ENCODE data around the gene HSPB2. TPM values are rescaled to one million over a fixed set of nuclear protein-coding genes. Genes with fewer than 3 reads are reported as not detected.

Gene HSPB2
- polyA plus RNA-seq, 12 donors, result 8.3 to 92.5 (median 77.4) TPM; not detected in 1

DNA sequence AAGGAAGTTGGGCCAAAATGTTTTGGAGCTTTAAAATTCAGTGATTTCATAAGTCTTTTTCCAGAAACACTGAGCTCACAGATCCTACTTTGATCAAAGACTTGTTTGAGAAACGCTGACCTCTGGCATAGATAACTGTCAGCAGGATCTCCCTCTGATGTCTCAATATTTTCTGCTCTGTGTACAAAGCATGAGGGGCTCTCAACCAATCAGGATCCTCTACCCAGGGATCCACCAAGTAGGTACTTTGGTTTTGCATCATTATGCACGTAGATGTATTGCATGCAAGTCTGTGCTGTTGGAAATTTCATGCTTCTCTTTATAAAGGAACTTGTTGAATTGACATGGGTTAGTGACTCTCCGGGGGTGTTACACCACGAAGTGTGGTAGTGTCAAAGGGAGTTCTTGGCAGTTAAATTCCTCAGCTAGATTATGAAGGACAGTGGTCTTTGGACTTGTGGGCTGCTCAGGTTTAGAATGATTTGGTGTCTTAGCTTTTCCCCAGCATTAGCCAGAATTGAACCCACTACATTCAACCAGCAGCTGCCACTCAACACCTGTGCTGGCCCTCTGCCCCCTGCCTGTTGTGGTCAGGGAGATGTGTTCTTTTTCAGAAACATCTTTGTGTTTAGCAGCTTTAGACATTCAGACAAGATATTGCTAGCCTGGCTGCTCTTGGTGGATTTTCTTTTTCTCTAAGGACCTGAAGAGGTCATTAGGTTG, 22.9 kb downstream of the HSPB2 start:
- no peak for DNase-seq

DNA sequence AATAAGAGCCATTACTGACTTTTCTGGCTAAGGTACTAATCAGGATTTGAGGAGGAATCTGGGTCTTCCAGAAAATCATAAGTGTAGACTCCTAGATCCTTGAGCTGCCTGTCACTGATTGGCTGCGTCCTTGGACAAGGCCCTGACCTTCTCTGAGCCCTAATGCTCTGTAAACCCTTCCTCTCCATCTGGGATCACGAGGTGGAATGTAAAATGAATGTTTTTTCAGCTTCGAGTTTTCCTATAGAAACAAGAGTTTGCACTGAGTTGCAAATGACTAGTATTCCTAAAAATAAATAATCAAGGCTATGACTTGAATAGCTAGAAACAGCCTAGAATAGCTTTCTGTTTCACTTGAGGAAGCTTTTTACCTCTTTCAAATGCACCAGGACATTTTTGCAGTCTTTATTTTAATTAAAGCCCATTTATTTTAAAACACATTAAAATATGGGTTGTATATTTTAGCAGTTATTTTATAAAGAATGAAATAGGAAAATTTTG, 23.6 kb downstream of the HSPB2 start:
- DNase-seq, result no peak

DNA sequence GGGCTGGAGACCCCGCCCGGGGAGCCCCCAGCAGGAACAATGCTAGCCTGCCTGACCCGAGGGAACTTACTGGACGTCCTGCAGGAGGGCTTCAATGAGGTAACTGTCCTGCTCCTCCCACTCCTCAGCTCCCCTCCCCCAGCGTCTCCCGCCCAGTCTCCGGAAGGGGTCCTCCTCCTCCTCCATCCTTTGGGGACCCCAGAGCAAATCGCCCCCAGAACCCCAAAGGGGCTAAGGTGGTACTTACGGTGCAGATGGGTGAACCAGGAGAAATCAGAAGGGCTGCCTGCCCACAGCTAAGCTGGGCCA, 24.9 kb downstream of the HSPB2 start:
- DNase-seq, result no peak

DNA sequence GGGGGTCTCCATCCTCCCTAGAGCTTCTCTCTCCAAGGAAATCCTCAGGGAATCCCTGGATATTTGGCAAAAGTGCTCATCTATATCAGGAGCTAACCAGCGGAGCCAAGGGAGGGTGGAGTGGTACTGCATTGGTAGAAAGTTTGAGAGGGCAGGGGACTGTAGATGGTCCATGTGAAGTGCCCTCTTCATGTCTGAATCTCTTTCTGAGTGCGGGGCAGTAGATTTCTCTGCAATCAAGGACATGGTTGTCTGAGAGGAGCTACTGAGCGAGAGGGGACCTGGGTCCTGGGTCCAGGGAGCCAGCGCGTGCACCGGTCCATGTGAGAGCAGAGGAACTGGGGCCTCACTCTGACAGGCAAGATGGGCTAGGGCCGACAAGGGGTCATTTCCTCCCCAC, 25.3 kb downstream of the HSPB2 start:
- no peak for DNase-seq

DNA sequence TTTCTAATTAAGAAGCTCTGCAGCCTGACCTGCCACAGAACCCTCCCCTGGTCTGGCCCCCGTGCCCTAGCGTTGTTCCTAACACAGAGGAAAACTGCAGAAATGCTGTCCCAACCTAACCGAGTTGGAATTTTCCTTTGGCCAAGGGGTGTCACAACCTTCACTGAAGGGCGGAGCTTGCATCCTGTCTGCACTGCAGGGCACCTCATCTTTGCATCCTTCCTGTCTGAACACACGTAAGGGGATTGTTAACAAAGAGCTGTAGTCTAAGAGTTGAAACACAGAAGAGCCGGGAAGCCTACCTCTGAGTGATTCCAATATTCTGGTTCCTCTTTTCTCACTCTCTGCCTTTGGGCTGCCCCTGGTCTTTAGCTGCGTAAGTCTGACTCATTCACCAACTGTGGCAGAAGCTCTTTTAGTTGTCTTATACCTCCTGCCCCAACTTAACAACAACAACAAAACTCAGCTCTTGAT, 26.2 kb downstream of the HSPB2 start:
- DNase-seq, result no peak

DNA sequence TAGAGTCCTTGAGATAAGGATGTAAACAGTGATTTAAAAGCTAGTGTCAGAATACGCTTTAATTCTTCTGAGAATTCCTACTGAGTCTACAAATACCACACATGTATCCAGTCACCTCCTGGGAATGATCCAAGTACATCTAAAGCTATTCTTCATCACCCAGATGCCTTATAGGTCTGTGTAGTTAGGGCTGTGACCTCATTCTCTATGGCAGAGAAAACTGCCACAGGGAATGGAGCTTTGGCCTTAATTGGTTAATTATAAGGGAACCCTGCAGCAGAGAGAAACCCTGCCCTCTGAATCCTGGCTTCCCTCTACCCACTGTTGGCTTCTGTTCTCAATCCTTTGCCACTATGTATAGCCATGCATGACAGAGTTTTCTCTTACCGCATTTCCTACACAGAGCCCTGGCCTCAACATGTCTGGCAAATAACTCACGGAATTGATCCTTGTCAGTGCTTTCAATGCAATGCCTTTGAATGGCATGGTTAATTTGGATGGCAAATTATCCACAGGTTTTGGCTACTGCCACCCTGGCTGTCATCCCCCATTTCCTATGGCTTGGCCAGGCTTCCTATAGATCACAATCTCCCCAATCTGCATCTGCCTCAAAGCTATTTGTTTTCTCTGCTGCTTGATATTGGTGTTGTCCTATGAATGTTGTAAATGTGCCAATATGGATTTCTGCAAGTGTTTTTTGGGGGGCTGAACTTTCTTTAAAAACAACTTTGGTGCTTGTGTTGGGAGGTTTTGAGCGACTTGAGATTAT, 27.5 kb downstream of the HSPB2 start:
- DNase-seq, result no peak

DNA sequence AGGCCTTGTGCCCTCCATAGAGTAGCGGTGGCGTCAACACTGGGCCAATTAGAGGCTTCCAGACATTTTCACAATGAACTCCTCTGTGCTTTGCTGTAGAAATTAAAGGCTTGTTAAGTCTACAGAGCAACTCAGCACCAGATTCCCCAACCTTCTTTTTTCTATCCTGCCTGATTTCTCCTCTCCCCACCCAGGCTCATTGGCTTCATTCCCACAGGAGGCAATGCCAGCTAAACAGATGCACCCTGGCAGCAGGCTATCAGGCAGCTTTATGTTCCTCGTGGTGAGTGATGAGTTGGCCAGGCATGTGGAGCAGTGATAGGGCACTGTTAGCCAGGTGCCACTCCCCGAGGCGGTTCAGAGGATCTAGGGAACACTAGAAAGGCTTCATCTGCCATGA, 29.4 kb downstream of the HSPB2 start:
- no peak for DNase-seq

DNA sequence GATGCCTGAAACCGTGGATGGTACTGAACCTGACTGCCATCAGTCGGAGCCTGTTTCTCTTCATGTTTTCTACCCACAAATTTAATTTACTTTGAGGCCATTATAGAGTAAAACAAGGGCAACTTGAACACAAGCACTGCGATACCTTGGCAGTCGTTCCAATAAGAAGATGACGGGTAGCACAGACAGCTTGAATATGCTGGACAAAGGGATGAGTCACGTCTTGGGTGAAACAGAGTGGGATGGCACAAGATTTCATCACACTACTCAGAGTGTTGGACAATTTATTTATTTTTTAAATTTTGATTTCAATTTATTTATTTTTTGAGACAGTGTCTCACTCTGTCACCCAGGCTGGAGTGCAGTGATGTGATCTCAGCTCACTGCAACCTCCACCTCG, 30.3 kb downstream of the HSPB2 start:
- DNase-seq, result no peak

DNA sequence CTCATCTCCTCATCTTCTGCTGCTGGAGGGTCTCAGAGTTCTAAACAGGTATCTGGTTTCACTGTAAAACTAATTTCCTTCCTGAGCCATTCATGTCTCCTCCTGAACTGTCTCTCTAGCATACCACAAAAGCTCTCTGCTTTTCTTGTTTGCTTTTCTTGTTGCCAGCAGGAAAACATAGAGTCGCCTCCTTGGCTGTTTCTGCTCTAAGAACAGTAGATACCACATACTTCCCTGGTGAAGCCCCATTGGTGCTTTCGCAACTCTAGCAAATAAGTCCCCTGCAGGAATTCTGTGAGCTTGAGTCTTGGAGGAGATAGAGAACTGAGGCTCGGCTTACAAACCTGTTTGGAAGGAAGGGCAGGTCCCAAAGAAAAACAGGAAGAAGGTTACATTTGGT, 31.6 kb downstream of the HSPB2 start:
- DNase-seq, result no peak

DNA sequence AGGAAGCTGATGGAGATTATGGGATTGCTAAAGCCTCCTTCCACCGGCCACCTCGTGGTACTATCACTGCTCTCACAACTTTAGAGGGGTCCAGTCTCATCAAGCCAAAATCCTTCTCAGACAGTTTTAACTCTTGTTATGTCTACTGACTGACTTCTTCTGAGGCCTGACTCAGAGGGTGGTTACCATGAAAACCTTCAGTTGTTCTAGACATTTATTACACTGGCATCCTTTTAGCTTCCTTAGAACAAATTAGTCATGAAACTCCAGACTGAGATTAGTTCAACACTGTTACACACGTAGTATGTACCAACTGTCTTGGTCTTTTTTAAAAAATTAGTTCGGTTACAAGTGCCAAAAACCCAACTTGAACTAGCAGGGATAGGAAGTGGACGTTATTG, 32.1 kb downstream of the HSPB2 start:
- no peak for DNase-seq

DNA sequence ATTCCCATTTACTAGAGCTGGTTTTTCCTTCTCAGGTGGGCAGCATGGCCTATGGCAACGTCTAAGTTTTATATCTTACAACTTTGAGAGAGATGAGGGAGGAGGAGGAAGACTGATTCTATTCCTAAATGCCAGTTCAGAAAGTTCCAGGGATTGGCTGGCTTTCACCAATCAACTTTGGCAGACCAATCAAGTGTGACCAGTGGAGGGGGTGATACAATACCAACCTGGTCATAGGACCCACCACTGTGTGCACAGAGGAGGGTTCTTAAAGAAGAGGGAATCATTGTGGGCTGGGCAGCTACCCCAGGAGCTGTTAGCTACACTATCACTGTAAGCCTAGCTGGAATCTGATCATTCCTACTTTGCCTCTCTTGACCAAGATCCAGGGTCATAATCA, 32.7 kb downstream of the HSPB2 start:
- DNase-seq, result no peak

DNA sequence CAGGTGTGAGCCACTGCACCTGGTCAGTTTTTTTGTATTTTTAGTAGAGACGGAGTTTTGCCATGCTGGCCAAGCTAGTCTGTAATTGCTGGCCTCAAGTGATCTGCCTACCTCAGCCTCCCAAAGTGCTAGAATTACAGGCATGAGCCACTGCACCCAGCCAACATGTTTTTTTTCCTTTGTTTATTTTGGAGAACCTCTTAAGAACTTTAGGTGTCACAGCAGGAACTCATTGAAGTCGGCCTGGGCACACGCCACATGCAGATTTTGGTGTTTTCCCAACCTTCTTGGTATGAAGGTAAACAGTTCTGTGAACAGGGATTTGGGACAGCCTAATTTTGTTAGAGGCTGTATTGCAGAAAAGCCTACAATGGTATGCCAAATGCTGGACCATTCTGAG, 34.0 kb downstream of the HSPB2 start:
- DNase-seq, result no peak

DNA sequence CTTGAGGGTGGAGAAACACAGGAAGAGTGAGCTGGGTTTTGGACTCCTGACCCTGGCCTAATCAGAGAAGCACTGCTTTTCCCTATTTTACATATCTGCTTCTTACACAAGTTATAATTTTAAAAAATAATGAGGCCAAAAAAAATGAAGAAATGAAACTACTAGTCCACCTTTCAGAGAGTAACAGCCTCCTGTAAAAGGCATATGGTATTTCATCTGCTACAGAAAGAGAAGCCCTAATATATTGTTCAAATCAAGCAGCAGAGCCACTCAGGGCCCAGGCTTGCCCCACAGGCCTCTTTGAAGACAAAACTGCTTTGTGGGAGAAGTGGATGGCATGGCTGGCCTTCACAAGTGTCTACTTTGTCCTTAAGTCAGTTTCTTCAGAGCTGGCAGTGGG, 34.6 kb downstream of the HSPB2 start:
- DNase-seq, result no peak

DNA sequence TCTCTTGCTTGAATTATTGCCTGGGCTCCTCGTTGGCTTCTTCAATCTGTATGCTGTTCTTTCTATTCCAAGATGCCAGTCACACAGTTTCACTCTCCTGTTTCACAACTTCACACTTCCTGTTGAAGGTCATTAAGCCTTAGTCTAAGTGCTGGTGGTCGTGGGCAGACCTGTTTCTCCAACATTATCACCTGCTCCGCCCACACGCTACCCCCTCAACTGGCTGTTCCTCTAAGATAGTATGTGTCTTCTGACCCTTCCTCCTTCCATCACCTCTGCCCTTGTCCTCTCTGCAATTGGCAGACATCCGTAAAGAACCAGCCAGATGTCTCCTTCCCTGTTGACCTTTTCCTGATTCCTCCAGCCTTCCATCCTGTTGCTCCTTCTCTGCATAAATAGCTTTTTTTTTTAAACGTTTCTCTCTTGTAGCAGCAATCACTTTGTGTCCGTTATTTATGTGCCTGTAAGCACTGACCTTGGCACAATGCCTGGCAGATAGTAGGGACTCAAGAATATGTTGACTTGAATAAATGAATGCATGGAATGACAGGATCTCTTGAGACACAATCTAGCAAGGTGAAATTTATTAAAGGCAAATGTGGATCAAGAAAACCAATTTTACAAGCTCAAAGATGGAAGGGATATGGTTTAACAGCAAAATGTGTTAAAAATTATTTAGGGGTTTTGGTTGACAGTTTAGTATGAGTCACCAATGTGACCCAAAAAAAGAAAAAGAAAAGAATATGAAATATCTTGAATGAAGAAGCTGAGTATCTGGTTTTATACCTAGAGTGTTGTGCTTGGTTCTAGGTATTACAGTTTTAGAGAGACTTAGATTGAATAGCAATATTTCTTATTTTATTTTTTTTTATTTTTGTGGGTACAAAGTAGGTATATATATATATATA, 37.2 kb downstream of the HSPB2 start:
- no peak for DNase-seq

DNA sequence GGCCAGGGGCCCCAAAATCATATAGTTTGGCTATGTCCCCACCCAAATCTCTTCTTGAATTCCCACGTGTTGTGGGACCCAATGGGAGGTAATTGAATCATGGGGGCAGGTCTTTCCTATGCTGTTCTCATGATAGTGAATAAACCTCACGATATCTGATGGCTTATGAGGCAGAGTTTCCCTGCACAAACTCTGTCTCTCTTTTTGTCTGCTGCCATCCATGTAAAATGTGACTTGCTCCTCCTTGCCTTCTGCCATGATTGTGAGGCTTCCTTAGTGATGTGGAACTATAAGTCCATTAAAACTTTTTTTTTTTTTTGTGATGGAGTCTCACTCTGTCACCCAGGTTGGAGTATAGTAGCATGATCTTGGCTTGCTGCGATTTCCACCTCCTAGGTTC, 39.0 kb downstream of the HSPB2 start:
- no peak for DNase-seq

DNA sequence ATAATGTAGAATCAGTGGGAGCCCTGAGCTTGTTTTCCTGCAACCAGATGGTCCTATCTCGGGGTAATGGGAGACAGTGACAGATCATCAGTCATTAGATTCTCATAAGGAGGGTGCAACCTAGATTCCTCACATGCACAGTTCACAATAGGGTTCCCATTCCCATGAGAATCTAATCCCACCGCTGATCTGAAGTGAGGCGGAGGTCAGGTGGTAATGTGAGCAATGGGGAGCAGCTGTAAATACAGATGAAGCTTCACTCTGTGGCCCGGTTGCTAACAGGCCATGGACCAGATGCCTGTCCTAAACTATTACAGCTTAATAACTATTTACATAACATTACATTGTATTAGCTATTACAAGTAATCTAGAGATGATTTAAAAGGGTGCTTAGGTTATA, 41.6 kb downstream of the HSPB2 start:
- DNase-seq, result no peak

DNA sequence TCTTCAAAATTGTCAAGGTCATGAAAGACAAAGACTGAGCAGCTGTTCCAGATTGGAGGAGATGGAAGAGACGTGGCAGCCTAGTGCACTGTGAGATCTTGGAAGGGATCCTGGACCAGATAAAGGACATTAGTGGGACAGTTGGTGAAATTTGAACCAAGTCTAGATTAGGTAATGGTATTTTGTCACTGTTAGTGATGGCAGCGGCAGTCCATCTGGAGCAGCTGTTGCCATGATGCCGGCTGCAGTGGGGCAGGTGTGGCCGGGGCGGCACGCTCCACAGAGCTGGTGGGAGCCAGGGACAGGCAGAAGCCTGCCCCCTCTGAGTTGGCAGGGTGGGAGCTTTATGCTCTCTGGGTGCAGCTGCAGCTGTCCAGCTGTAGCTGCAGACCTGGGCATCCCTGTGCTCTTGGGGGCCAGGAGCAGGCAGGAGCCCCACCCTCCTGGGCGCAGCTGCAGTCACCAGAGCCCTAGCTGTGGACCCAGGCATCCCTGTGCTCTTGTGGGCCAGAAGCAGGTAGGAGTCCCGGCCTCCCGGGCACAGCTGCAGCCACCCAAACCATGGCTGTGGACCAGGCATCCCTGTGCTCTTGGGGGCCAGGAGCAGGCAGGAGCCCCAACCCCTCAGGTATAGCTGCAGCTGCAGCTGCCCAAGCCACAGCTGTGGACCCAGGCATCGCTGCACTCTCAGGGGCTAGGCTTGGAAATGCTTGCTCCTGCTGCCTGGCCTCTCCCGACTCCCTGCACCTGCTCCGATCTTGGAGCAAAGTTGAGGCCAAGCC, 45.3 kb downstream of the HSPB2 start:
- peak; percentile 28 for DNase-seq

DNA sequence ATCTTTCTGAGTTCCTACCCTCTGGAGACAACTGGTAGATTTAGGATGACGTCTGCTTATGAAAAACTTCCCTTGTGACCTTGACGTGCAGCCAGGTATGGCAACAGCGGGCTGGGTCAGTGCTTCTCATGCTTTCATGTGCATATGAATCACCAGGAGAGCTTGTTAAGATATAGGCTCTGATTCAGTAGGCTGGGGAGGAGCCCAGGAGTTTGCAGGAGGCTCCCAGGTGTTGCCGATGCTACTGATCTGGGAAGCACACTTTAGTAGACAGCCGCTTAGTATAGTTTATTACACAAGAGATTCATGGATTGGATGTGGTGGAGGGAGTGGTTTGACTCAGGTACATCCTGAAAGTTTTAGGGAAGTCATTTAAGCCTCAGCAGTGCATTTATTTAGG, 48.4 kb downstream of the HSPB2 start:
- DNase-seq, result no peak

DNA sequence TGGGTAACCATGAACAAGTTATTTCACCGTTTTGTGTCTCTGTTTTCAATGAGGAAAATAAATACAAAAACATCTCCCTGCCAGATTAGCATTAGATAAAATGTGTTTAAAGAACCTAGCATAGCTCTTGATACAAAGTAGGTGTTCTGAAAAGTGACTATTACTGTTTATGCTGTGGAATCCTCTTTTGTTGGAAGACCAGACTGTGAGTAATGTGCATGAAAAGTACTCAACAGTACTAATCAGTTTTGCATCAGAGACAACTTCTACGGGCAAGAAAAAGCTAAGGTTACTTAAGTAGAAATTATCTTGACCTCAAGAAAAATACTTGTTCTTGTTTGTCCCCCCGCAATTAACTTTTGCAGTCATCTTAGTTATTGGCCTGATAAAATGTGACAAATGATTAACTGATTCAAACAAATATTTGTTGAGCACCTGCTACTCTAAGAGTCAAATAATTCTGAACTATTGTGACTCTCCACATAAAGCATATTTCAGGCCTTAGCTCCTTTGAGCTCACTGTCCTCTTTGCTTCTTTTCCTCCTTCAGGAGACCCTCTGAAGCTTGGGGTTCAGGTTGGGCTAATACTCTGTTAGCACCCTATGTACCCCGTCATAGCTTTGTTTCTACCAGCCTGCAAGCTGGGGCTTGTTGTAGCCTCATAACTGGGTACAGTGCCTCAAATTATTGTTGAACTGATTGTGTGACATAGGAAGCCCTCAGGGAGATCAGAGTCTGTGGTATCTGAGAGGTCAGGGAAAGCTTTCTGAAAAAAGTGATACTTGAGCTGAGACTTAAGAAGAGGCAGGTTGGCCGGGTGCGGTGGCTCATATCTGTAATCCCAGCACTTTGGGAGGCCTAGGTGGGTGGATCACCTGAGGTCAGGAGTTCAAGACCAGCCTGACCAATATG, 49.1 kb downstream of the HSPB2 start:
- no peak for DNase-seq

Measured in muscle of arm (tissue), 12 donors.